WTC11 (cell line): ENCODE measurements around the gene B4GALT2. TPM values are rescaled to one million over a fixed set of nuclear protein-coding genes. Genes with fewer than 3 reads are reported as not detected.

Experiments used
- ATAC-seq: fragments of 200-7000 bp; cut with Tn5 transposase; 2 replicates; pipeline ENCODE4 v1.10.0; 2021; ENCODE audit warnings: mild to moderate bottlenecking, moderate library complexity
- CTCF ChIA-PET: fragments of 300-600 bp; sonication (Branson Sonifier 250); formaldehyde crosslinking; loops from one replicate; lab custom pipeline; 2021; ENCODE audit warnings: antibody characterized with exemption; lab: Charles Lee
- POLR2A ChIA-PET: fragments of 350-600 bp; sonication (Branson Sonifier 250); formaldehyde crosslinking; loops from one replicate; lab custom pipeline; 2021; ENCODE audit warnings: antibody characterized with exemption; lab: Charles Lee
- DNase-seq: peaks from one replicate; pipeline ENCODE4 v3.0.0; 2021; ENCODE audit warnings: low spot score
- H3K27ac Mint-ChIP-seq: 2 replicates; pipeline ENCODE4 v1.8.0; 2021; ENCODE audit warnings: mixed read lengths
- H3K27me3 Mint-ChIP-seq: 2 replicates; pipeline ENCODE4 v1.8.0; 2021; ENCODE audit warnings: low read depth, mild to moderate bottlenecking, moderate library complexity, mixed read lengths
- H3K36me3 Mint-ChIP-seq: 2 replicates; pipeline ENCODE4 v1.8.0; 2021; ENCODE audit warnings: mixed read lengths
- H3K4me1 Mint-ChIP-seq: 2 replicates; pipeline ENCODE4 v1.8.0; 2022; ENCODE audit warnings: mixed read lengths
- H3K4me3 Mint-ChIP-seq: 2 replicates; pipeline ENCODE4 v1.8.0; 2021; ENCODE audit warnings: mild to moderate bottlenecking, moderate library complexity, mixed read lengths
- H3K9me3 Mint-ChIP-seq: 2 replicates; pipeline ENCODE4 v1.8.0; 2021; ENCODE audit warnings: mixed read lengths
- ATF1 ChIP-seq: sonication (generic); formaldehyde crosslinking; IDR thresholded peaks from 2 replicates; pipeline ENCODE4 v1.8.1; 2023; ENCODE audit warnings: mild to moderate bottlenecking, moderate library complexity, missing genetic modification reagents
- ELF4 ChIP-seq: sonication (generic); formaldehyde crosslinking; IDR thresholded peaks from 2 replicates; pipeline ENCODE4 v1.8.1; 2022; ENCODE audit warnings: low read depth, mild to moderate bottlenecking, moderate library complexity, missing genetic modification reagents
- JUN ChIP-seq: sonication (generic); formaldehyde crosslinking; IDR thresholded peaks from 2 replicates; pipeline ENCODE4 v1.8.0; 2023; ENCODE audit warnings: mild to moderate bottlenecking, missing genetic modification reagents
- NFATC4 ChIP-seq: fragments of 250-450 bp; sonication (Bioruptor Pico); IDR thresholded peaks from 2 replicates; pipeline ENCODE4 v1.9.0; 2021; ENCODE audit warnings: mild to moderate bottlenecking
- NR1H2 ChIP-seq: sonication (generic); formaldehyde crosslinking; IDR thresholded peaks from 2 replicates; pipeline ENCODE4 v1.9.0; 2021; ENCODE audit warnings: mild to moderate bottlenecking, moderate library complexity, missing genetic modification reagents
- RORB ChIP-seq: fragments of 250-450 bp; sonication (Bioruptor Pico); IDR thresholded peaks from 2 replicates; pipeline ENCODE4 v1.9.0; 2021; ENCODE audit warnings: mild to moderate bottlenecking
- SOX15 ChIP-seq: fragments of 250-450 bp; sonication (Bioruptor Pico); IDR thresholded peaks from 2 replicates; pipeline ENCODE4 v1.9.0; 2021; ENCODE audit warnings: mild to moderate bottlenecking
- SP1 ChIP-seq: sonication (generic); formaldehyde crosslinking; conservative IDR thresholded peaks from 2 replicates; pipeline ENCODE4 v1.8.1; 2022; ENCODE audit warnings: missing genetic modification reagents
- ZBTB21 ChIP-seq: sonication (generic); formaldehyde crosslinking; IDR thresholded peaks from 2 replicates; pipeline ENCODE4 v1.8.1; 2023; ENCODE audit warnings: mild to moderate bottlenecking, missing genetic modification reagents, borderline replicate concordance
- ZNF138 ChIP-seq: sonication (generic); formaldehyde crosslinking; conservative IDR thresholded peaks from 2 replicates; pipeline ENCODE4 v1.8.1; 2022; ENCODE audit warnings: mild to moderate bottlenecking, moderate library complexity, missing genetic modification reagents
- ZNF219 ChIP-seq: sonication (generic); formaldehyde crosslinking; IDR thresholded peaks from 2 replicates; pipeline ENCODE4 v1.8.0; 2023; ENCODE audit warnings: missing genetic modification reagents, mild to moderate bottlenecking, borderline replicate concordance
- ZNF317 ChIP-seq: sonication (generic); formaldehyde crosslinking; IDR thresholded peaks from 2 replicates; pipeline ENCODE4 v1.8.1; 2023; ENCODE audit warnings: low read depth, mild to moderate bottlenecking, moderate library complexity, missing genetic modification reagents, borderline replicate concordance
- ZNF396 ChIP-seq: fragments of 250-450 bp; sonication (Bioruptor Pico); IDR thresholded peaks from 2 replicates; pipeline ENCODE4 v1.8.0; 2021; ENCODE audit warnings: mild to moderate bottlenecking, moderate library complexity, borderline replicate concordance
- ZNF416 ChIP-seq: fragments of 250-450 bp; sonication (Bioruptor Pico); IDR thresholded peaks from 2 replicates; pipeline ENCODE4 v1.9.0; 2021; ENCODE audit warnings: mild to moderate bottlenecking, inconsistent platforms
- ZNF423 ChIP-seq: fragments of 250-450 bp; sonication (Bioruptor Pico); IDR thresholded peaks from 2 replicates; pipeline ENCODE4 v2.1.2; 2022; ENCODE audit warnings: mild to moderate bottlenecking, moderate library complexity
- ZNF671 ChIP-seq: fragments of 250-450 bp; sonication (Bioruptor Pico); IDR thresholded peaks from 2 replicates; pipeline ENCODE4 v1.8.0; 2021; ENCODE audit warnings: mild to moderate bottlenecking
- total RNA-seq: library from RNA; stranded (reverse); gene quantifications from 3 replicates; pipeline ENCODE4 v1.2.3, GENCODE V29; 2021
- TF ChIP-seq, protein P1 (sequence below): fragments of 250-450 bp; sonication (Bioruptor Pico); IDR thresholded peaks from 2 replicates; pipeline ENCODE4 v1.9.0; 2021; ENCODE audit warnings: mild to moderate bottlenecking
- TF ChIP-seq, protein P2 (sequence below): sonication (generic); formaldehyde crosslinking; IDR thresholded peaks from 2 replicates; pipeline ENCODE4 v1.8.1; 2022; ENCODE audit warnings: low read depth, missing genetic modification reagents, borderline replicate concordance
- TF ChIP-seq, protein P3 (sequence below): sonication (generic); formaldehyde crosslinking; IDR thresholded peaks from 2 replicates; pipeline ENCODE4 v1.8.1; 2023; ENCODE audit warnings: mild to moderate bottlenecking, missing genetic modification reagents
- TF ChIP-seq, protein P4 (sequence below): sonication (generic); formaldehyde crosslinking; IDR thresholded peaks from 2 replicates; pipeline ENCODE4 v1.8.1; 2022; ENCODE audit warnings: missing genetic modification reagents, borderline replicate concordance
- TF ChIP-seq, protein P5 (sequence below): sonication (generic); formaldehyde crosslinking; IDR thresholded peaks from 2 replicates; pipeline ENCODE4 v1.8.1; 2022; ENCODE audit warnings: low read depth, mild to moderate bottlenecking, moderate library complexity, missing genetic modification reagents, borderline replicate concordance
- TF ChIP-seq, protein P6 (sequence below): sonication (generic); formaldehyde crosslinking; IDR thresholded peaks from 2 replicates; pipeline ENCODE4 v1.8.0; 2023; ENCODE audit warnings: missing genetic modification reagents

Gene B4GALT2
- total RNA-seq, 1 experiment from 2014 or later, result 66.7 TPM

DNA sequence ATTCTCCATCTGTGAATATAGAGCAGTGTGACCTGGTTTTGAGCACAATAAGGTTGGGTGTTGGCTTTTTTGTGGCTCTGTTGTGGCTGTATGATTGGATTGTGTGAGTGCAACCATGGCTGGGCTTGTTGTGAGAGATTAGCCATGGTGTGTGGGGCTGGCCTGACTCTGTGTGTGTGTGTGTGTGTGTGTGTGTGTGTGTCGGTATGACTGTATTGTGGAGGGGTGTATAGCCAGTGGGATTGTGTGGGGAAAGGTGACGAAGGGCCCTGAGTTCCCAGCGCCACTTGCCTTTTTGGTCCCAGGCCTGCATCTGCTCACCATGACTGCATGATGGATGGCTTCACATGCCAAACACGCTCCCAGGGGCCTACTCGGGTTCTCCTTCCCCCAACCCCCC, 58.1 kb downstream of the B4GALT2 start (continued):
- TF ChIP-seq, protein P1, sequence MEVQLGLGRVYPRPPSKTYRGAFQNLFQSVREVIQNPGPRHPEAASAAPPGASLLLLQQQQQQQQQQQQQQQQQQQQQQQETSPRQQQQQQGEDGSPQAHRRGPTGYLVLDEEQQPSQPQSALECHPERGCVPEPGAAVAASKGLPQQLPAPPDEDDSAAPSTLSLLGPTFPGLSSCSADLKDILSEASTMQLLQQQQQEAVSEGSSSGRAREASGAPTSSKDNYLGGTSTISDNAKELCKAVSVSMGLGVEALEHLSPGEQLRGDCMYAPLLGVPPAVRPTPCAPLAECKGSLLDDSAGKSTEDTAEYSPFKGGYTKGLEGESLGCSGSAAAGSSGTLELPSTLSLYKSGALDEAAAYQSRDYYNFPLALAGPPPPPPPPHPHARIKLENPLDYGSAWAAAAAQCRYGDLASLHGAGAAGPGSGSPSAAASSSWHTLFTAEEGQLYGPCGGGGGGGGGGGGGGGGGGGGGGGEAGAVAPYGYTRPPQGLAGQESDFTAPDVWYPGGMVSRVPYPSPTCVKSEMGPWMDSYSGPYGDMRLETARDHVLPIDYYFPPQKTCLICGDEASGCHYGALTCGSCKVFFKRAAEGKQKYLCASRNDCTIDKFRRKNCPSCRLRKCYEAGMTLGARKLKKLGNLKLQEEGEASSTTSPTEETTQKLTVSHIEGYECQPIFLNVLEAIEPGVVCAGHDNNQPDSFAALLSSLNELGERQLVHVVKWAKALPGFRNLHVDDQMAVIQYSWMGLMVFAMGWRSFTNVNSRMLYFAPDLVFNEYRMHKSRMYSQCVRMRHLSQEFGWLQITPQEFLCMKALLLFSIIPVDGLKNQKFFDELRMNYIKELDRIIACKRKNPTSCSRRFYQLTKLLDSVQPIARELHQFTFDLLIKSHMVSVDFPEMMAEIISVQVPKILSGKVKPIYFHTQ (CRISPR knock-in tag), result no peak
- TF ChIP-seq JUN (CRISPR knock-in tag) (no peak), ZNF416 (CRISPR knock-in tag) (no peak)

- H3K4me3 Mint-ChIP-seq, result no peak overlapping the region
- H3K9me3 Mint-ChIP-seq, result no peaks in the 10 kb centered on the region
- TF ChIP-seq, protein P2, sequence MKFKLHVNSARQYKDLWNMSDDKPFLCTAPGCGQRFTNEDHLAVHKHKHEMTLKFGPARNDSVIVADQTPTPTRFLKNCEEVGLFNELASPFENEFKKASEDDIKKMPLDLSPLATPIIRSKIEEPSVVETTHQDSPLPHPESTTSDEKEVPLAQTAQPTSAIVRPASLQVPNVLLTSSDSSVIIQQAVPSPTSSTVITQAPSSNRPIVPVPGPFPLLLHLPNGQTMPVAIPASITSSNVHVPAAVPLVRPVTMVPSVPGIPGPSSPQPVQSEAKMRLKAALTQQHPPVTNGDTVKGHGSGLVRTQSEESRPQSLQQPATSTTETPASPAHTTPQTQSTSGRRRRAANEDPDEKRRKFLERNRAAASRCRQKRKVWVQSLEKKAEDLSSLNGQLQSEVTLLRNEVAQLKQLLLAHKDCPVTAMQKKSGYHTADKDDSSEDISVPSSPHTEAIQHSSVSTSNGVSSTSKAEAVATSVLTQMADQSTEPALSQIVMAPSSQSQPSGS, result no peak
- no peak for TF ChIP-seq NR1H2 (CRISPR knock-in tag)
- no peak for TF ChIP-seq SP1
- TF ChIP-seq, protein P3, sequence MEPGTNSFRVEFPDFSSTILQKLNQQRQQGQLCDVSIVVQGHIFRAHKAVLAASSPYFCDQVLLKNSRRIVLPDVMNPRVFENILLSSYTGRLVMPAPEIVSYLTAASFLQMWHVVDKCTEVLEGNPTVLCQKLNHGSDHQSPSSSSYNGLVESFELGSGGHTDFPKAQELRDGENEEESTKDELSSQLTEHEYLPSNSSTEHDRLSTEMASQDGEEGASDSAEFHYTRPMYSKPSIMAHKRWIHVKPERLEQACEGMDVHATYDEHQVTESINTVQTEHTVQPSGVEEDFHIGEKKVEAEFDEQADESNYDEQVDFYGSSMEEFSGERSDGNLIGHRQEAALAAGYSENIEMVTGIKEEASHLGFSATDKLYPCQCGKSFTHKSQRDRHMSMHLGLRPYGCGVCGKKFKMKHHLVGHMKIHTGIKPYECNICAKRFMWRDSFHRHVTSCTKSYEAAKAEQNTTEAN (CRISPR knock-in tag), result no peak
- no peak for TF ChIP-seq ATF1 (CRISPR knock-in tag)
- no peak for TF ChIP-seq ZNF416 (CRISPR knock-in tag)
- TF ChIP-seq, protein P4, sequence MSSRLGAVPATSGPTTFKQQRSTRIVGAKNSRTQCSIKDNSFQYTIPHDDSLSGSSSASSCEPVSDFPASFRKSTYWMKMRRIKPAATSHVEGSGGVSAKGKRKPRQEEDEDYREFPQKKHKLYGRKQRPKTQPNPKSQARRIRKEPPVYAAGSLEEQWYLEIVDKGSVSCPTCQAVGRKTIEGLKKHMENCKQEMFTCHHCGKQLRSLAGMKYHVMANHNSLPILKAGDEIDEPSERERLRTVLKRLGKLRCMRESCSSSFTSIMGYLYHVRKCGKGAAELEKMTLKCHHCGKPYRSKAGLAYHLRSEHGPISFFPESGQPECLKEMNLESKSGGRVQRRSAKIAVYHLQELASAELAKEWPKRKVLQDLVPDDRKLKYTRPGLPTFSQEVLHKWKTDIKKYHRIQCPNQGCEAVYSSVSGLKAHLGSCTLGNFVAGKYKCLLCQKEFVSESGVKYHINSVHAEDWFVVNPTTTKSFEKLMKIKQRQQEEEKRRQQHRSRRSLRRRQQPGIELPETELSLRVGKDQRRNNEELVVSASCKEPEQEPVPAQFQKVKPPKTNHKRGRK (CRISPR knock-in tag), result no peak
- TF ChIP-seq, all 79 proteins: peak for 0
- Mint-ChIP-seq H3K27me3 (peaks cover 6% of the 10 kb centered on the region), H3K27ac (no peak overlapping the region), H3K36me3 (no peaks in the 10 kb centered on the region), H3K4me1 (peaks cover 6% of the 10 kb centered on the region)
- ChIA-PET POLR2A (no interaction called here), CTCF (no interaction called here)
- ATAC-seq (no peak), DNase-seq (no peak)
Observed at GRCh38 chr1:44038876-44039657, 60.1 kb downstream of the B4GALT2 start.

DNA sequence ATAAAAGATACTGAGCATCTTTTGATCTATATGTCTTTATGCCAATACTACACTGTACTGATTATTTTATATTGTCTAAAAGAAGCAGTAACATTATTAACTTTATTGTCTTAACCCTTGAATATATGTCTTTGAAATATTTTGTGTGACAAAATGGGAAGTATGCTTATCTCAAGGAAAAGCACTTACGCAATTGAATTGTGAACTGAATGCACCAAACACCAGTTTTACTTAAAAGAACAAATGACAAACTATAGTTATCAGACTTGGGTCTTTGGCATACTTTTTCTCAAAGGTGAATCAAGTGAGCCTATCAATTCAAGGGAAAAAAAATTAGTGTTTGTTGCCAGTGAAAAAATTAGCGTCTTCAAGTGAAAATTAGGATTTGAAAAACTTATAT, 61.4 kb downstream of the B4GALT2 start:
- POLR2A ChIA-PET, result no interaction called here
- TF ChIP-seq, protein P5, sequence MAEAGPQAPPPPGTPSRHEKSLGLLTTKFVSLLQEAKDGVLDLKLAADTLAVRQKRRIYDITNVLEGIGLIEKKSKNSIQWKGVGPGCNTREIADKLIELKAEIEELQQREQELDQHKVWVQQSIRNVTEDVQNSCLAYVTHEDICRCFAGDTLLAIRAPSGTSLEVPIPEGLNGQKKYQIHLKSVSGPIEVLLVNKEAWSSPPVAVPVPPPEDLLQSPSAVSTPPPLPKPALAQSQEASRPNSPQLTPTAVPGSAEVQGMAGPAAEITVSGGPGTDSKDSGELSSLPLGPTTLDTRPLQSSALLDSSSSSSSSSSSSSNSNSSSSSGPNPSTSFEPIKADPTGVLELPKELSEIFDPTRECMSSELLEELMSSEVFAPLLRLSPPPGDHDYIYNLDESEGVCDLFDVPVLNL (CRISPR knock-in tag), result no peak
- TF ChIP-seq ZNF138 (no peak), ZNF219 (CRISPR knock-in tag) (no peak), ELF4 (CRISPR knock-in tag) (no peak), ZNF671 (CRISPR knock-in tag) (no peak), ZNF396 (CRISPR knock-in tag) (no peak), ZBTB21 (CRISPR knock-in tag) (no peak), RORB (no peak), SOX15 (no peak), ZNF317 (no peak), ZNF423 (CRISPR knock-in tag) (no peak), NFATC4 (CRISPR knock-in tag) (no peak)
- TF ChIP-seq, protein P6, sequence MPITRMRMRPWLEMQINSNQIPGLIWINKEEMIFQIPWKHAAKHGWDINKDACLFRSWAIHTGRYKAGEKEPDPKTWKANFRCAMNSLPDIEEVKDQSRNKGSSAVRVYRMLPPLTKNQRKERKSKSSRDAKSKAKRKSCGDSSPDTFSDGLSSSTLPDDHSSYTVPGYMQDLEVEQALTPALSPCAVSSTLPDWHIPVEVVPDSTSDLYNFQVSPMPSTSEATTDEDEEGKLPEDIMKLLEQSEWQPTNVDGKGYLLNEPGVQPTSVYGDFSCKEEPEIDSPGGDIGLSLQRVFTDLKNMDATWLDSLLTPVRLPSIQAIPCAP (CRISPR knock-in tag), result no peak

More for the DNA sequence above, 61.4 kb downstream of the B4GALT2 start:
- H3K36me3 Mint-ChIP-seq, result no peaks in the 10 kb centered on the region
- ATAC-seq (no peak), DNase-seq (no peak)
- peaks cover 6% of the 10 kb centered on the region for H3K4me1 Mint-ChIP-seq
- H3K27ac Mint-ChIP-seq, result no peak overlapping the region
- no peak overlapping the region for H3K4me3 Mint-ChIP-seq
- CTCF ChIA-PET, result interaction anchor here (0.5 to 0.9 kb wide), 2 partner anchors 34 to 321 kb away, joined by 3 to 4 read pairs; no protein-coding TSS in a partner anchor
- H3K9me3 Mint-ChIP-seq, result no peaks in the 10 kb centered on the region
- H3K27me3 Mint-ChIP-seq, result peaks cover 14% of the 10 kb centered on the region
